Stimulated activated CD8-positive, alpha-beta memory T cell treated with anti-CD3 and anti-CD28 coated beads, Interleukin-15, amount 100 ng/mL, for 24 hours (primary cell): ENCODE results near the gene BCL2.

Source experiments
- DNase-seq: peaks from one replicate; pipeline ENCODE4 v3.0.0-alpha.2; 2020; ENCODE audit warnings: low read depth

BCL2 gene

GRCh38 chr18:63180971-63181376, 138.6 kb downstream of the BCL2 start:
- no peak for DNase-seq

- no peak for DNase-seq
These were observed 139.2 kb downstream of the BCL2 start for GRCh38 chr18:63180321-63180720.

GRCh38 chr18:63179422-63179821, 140.1 kb downstream of the BCL2 start:
- no peak for DNase-seq

- no peak for DNase-seq
These were observed 140.6 kb downstream of the BCL2 start for GRCh38 chr18:63178971-63179370.

- no peak for DNase-seq
These were observed 141.4 kb downstream of the BCL2 start for GRCh38 chr18:63177919-63178821.

- DNase-seq, result no peak
These were observed 142.3 kb downstream of the BCL2 start for GRCh38 chr18:63177259-63177658.

- no peak for DNase-seq
These were observed 144.3 kb downstream of the BCL2 start for GRCh38 chr18:63175264-63175663.

GRCh38 chr18:63173983-63174382, 145.6 kb downstream of the BCL2 start:
- DNase-seq, result no peak

GRCh38 chr18:63169853-63170252, 149.7 kb downstream of the BCL2 start:
- DNase-seq, result no peak

GRCh38 chr18:63168287-63168686, 151.3 kb downstream of the BCL2 start:
- no peak for DNase-seq

GRCh38 chr18:63166142-63166541, 153.4 kb downstream of the BCL2 start:
- no peak for DNase-seq

- no peak for DNase-seq
These were observed 155.2 kb downstream of the BCL2 start for GRCh38 chr18:63164396-63164795.

- no peak for DNase-seq
These were observed 157.1 kb downstream of the BCL2 start for GRCh38 chr18:63162271-63163014.

GRCh38 chr18:63161761-63162195, 157.8 kb downstream of the BCL2 start:
- DNase-seq, result no peak

GRCh38 chr18:63161032-63161760, 158.4 kb downstream of the BCL2 start:
- DNase-seq, result no peak

- no peak for DNase-seq
These were observed 159.2 kb downstream of the BCL2 start for GRCh38 chr18:63160172-63160995.

- no peak for DNase-seq
These were observed 160.0 kb downstream of the BCL2 start for GRCh38 chr18:63159590-63159989.

- DNase-seq, result no peak
These were observed 160.8 kb downstream of the BCL2 start for GRCh38 chr18:63158676-63159291.

- DNase-seq, result no peak
These were observed 161.4 kb downstream of the BCL2 start for GRCh38 chr18:63158012-63158631.

GRCh38 chr18:63157293-63158011, 162.1 kb downstream of the BCL2 start:
- DNase-seq, result no peak
